Neural cell (in vitro differentiated cells): ENCODE results near the gene RET. TPM values are rescaled to one million over a fixed set of nuclear protein-coding genes. Genes with fewer than 3 reads are reported as not detected.

ENCODE experiments used
- H2AFZ ChIP-seq: fragments of 200-600, 300-800 bp; sonication (generic), shearing (Covaris generic); 2 replicates; pipeline ENCODE4 v1.6.0; 2014; ENCODE audit warnings: low read depth, mild to moderate bottlenecking, antibody characterized with exemption, low read length, moderate library complexity
- H3F3A ChIP-seq: fragments of 200-600 bp; shearing (Covaris generic); 2 replicates; pipeline ENCODE4 v1.6.1; 2016; ENCODE audit warnings: mild to moderate bottlenecking, moderate library complexity, mixed read lengths, antibody characterized with exemption, low read length; ENCODE audit not compliant: insufficient read depth, poor library complexity, severe bottlenecking
- H3K27ac ChIP-seq: fragments of 200-600, 300-800 bp; sonication (generic), shearing (Covaris generic); 2 replicates; pipeline ENCODE4 v1.5.1; 2014; ENCODE audit warnings: mild to moderate bottlenecking, low read length, moderate library complexity
- H3K27me3 ChIP-seq: fragments of 300-800, 200-600 bp; sonication (generic), shearing (Covaris generic); 2 replicates; pipeline ENCODE4 v1.6.0; 2014; ENCODE audit warnings: mild to moderate bottlenecking, low read depth, low read length, moderate library complexity; ENCODE audit not compliant: insufficient read depth
- H3K36me3 ChIP-seq: fragments of 300-800, 200-600 bp; sonication (generic), shearing (Covaris generic); 2 replicates; pipeline ENCODE4 v1.5.1; 2014; ENCODE audit warnings: mild to moderate bottlenecking, antibody characterized with exemption, low read length, moderate library complexity; ENCODE audit not compliant: insufficient read depth
- H3K4me2 ChIP-seq: fragments of 300-800, 200-600 bp; sonication (generic), shearing (Covaris generic); 2 replicates; pipeline ENCODE4 v1.6.0; 2014; ENCODE audit warnings: mild to moderate bottlenecking, low read length
- H3K4me3 ChIP-seq: fragments of 300-800, 200-600 bp; sonication (generic), shearing (Covaris generic); 2 replicates; pipeline ENCODE4 v1.5.1; 2014; ENCODE audit warnings: mild to moderate bottlenecking, low read length, moderate library complexity
- H3K79me2 ChIP-seq: fragments of 200-600 bp; shearing (Covaris generic); replicated peaks from 2 replicates; pipeline ENCODE4 v1.6.0; 2014; ENCODE audit warnings: mild to moderate bottlenecking, low read length, moderate library complexity; ENCODE audit not compliant: insufficient read depth
- H3K9ac ChIP-seq: fragments of 300-800, 200-600 bp; sonication (generic), shearing (Covaris generic); 2 replicates; pipeline ENCODE4 v1.6.1; 2016; ENCODE audit warnings: mild to moderate bottlenecking, low read length, mixed read lengths
- H3K9me2 ChIP-seq: fragments of 200-600 bp; shearing (Covaris generic); 2 replicates; pipeline ENCODE4 v1.6.1; 2016; ENCODE audit warnings: mild to moderate bottlenecking, low read length, mixed read lengths; ENCODE audit not compliant: insufficient read depth
- H3K9me3 ChIP-seq: fragments of 200-600, 300-800 bp; sonication (generic), shearing (Covaris generic); 2 replicates; pipeline ENCODE4 v1.6.1; 2016; ENCODE audit warnings: mild to moderate bottlenecking, mixed run types, low read length, moderate library complexity, mixed read lengths
- H4K20me1 ChIP-seq: fragments of 200-600 bp; shearing (Covaris generic); 2 replicates; pipeline ENCODE4 v1.6.1; 2016; ENCODE audit warnings: mild to moderate bottlenecking, mixed run types; ENCODE audit not compliant: insufficient read depth
- EP300 ChIP-seq: fragments of 450-650 bp; conservative IDR thresholded peaks from 2 replicates; pipeline ENCODE4 v1.6.1; 2014; ENCODE audit warnings: antibody characterized with exemption, mild to moderate bottlenecking, moderate library complexity; ENCODE audit not compliant: poor library complexity, severe bottlenecking
- EZH2 ChIP-seq: fragments of 200-600, 300-800 bp; shearing (Covaris generic), sonication (generic); IDR thresholded peaks from 2 replicates; pipeline ENCODE4 v1.6.1; 2014; ENCODE audit warnings: antibody characterized with exemption, low read length, borderline replicate concordance, mild to moderate bottlenecking; ENCODE audit not compliant: insufficient read depth, poor library complexity, severe bottlenecking
- MXI1 ChIP-seq: fragments of 450-650 bp; conservative IDR thresholded peaks from 2 replicates; pipeline ENCODE4 v1.6.1; 2014; ENCODE audit warnings: antibody characterized with exemption, mild to moderate bottlenecking; ENCODE audit not compliant: poor library complexity, severe bottlenecking
- POLR2AphosphoS5 ChIP-seq: IDR thresholded peaks from 2 replicates; pipeline ENCODE4 v1.6.1; 2012
- RAD21 ChIP-seq: fragments of 450-650 bp; conservative IDR thresholded peaks from 2 replicates; pipeline ENCODE4 v1.6.1; 2014; ENCODE audit warnings: antibody characterized with exemption, mild to moderate bottlenecking, moderate library complexity
- SMC3 ChIP-seq: fragments of 450-650 bp; conservative IDR thresholded peaks from 2 replicates; pipeline ENCODE4 v1.6.1; 2014; ENCODE audit warnings: antibody characterized with exemption, mild to moderate bottlenecking, moderate library complexity; ENCODE audit not compliant: poor library complexity
- TAF1 ChIP-seq: IDR thresholded peaks from 2 replicates; pipeline ENCODE4 v1.6.1; 2012; ENCODE audit warnings: low read depth
- polyA plus RNA-seq: library from polyadenylated mRNA; depleted of rRNA; stranded (reverse); fragments of >200 nt; gene quantifications from 2 replicates; pipeline ENCODE4 v1.2.3, GENCODE V29; 2014
- TF ChIP-seq, protein P1 (sequence below): fragments of 450-650 bp; IDR thresholded peaks from 2 replicates; pipeline ENCODE4 v1.5.1; 2014; ENCODE audit warnings: antibody characterized with exemption, mild to moderate bottlenecking, moderate library complexity; ENCODE audit not compliant: poor library complexity, severe bottlenecking
- TF ChIP-seq, protein P2 (sequence below): IDR thresholded peaks from 2 replicates; pipeline ENCODE4 v1.6.1; 2012; ENCODE audit warnings: borderline replicate concordance

The RET gene
- polyA plus RNA-seq, 1 donor from 2014 or later, result 1.7 TPM

DNA sequence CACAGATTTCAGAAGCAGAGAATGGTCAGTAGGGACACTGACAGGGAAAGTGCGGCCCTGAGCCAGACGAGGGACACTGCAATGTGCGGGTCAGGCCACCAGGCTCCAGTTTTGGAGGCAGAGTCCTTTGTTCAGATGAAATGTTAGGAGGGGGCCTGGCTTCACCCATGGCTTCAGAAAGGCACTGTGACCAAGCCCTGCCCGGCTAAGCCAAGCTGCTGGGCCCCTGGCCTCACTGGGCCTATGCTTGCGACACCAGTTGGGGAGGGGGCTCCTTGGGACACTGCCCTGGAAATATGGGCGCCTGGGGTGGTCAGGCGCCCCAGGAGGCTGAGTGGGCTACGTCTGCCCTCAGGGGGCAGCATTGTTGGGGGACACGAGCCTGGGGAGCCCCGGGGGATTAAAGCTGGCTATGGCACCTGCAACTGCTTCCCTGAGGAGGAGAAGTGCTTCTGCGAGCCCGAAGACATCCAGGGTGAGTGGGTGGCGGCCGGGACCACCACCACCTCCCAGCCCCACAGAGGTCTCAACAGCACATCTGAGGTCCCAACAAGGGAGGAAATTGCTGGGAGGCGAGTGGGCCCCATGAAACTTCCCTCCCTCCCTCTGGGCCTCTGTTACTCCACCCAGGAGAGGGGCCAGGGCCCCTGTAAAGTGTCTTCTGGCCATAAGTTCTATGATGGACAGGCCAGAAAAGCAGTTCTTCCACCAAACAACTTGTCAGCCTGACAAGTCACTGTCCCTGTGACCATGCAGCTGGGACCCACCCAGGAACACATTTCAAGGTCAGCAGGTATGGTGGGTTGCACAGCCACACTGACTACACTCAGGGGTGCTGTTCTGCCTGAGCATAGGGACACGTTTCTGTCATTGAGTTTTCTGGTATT lies 36.6 kb downstream of the RET start:
- Histone ChIP-seq H2AFZ (no peak overlapping the region), H3F3A (no peaks in the 10 kb centered on the region), H4K20me1 (no peaks in the 10 kb centered on the region), H3K9me3 (no peaks in the 10 kb centered on the region), H3K79me2 (no peaks in the 10 kb centered on the region), H3K36me3 (no peaks in the 10 kb centered on the region), H3K4me2 (no peak overlapping the region), H3K4me3 (no peak overlapping the region), H3K27me3 (no peaks in the 10 kb centered on the region), H3K9me2 (no peaks in the 10 kb centered on the region), H3K9ac (no peak overlapping the region), H3K27ac (no peak overlapping the region)
- no peak for TF ChIP-seq MXI1
- no peak for TF ChIP-seq EP300
- TF ChIP-seq, protein P1, sequence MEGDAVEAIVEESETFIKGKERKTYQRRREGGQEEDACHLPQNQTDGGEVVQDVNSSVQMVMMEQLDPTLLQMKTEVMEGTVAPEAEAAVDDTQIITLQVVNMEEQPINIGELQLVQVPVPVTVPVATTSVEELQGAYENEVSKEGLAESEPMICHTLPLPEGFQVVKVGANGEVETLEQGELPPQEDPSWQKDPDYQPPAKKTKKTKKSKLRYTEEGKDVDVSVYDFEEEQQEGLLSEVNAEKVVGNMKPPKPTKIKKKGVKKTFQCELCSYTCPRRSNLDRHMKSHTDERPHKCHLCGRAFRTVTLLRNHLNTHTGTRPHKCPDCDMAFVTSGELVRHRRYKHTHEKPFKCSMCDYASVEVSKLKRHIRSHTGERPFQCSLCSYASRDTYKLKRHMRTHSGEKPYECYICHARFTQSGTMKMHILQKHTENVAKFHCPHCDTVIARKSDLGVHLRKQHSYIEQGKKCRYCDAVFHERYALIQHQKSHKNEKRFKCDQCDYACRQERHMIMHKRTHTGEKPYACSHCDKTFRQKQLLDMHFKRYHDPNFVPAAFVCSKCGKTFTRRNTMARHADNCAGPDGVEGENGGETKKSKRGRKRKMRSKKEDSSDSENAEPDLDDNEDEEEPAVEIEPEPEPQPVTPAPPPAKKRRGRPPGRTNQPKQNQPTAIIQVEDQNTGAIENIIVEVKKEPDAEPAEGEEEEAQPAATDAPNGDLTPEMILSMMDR, result no peak
- TF ChIP-seq, protein P2, sequence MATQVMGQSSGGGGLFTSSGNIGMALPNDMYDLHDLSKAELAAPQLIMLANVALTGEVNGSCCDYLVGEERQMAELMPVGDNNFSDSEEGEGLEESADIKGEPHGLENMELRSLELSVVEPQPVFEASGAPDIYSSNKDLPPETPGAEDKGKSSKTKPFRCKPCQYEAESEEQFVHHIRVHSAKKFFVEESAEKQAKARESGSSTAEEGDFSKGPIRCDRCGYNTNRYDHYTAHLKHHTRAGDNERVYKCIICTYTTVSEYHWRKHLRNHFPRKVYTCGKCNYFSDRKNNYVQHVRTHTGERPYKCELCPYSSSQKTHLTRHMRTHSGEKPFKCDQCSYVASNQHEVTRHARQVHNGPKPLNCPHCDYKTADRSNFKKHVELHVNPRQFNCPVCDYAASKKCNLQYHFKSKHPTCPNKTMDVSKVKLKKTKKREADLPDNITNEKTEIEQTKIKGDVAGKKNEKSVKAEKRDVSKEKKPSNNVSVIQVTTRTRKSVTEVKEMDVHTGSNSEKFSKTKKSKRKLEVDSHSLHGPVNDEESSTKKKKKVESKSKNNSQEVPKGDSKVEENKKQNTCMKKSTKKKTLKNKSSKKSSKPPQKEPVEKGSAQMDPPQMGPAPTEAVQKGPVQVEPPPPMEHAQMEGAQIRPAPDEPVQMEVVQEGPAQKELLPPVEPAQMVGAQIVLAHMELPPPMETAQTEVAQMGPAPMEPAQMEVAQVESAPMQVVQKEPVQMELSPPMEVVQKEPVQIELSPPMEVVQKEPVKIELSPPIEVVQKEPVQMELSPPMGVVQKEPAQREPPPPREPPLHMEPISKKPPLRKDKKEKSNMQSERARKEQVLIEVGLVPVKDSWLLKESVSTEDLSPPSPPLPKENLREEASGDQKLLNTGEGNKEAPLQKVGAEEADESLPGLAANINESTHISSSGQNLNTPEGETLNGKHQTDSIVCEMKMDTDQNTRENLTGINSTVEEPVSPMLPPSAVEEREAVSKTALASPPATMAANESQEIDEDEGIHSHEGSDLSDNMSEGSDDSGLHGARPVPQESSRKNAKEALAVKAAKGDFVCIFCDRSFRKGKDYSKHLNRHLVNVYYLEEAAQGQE, result no peak
- no peak for TF ChIP-seq EZH2
- TF ChIP-seq TAF1, result no peak
- no peak for TF ChIP-seq SMC3
- no peak for TF ChIP-seq POLR2AphosphoS5
- TF ChIP-seq RAD21, result no peak

DNA sequence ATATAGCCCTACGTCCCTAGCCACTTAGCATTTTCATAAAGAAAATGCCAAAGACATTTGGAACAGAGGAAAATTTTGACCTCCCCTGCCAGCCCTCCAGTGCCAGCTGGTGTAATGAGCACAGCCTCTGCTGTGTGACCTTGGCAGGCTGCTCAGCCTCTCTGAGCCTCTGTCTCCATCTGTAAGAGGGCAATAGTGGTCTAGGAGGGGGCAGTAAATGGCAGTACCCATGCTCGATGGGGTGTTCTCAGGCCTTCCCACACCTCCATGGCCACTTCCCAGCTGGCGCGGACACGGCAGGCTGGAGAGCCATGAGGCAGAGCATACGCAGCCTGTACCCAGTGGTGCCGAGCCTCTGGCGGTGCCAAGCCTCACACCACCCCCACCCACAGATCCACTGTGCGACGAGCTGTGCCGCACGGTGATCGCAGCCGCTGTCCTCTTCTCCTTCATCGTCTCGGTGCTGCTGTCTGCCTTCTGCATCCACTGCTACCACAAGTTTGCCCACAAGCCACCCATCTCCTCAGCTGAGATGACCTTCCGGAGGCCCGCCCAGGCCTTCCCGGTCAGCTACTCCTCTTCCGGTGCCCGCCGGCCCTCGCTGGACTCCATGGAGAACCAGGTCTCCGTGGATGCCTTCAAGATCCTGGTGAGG lies 37.3 kb downstream of the RET start:
- no peak for TF ChIP-seq MXI1
- no peak for TF ChIP-seq EZH2
- TF ChIP-seq, protein P2, result no peak
- TF ChIP-seq, protein P1, result no peak
- TF ChIP-seq TAF1, result no peak
- TF ChIP-seq SMC3, result no peak
- no peak for TF ChIP-seq RAD21
- no peak for TF ChIP-seq EP300
- no peak for TF ChIP-seq POLR2AphosphoS5
- no peaks in the 10 kb centered on the region for H3K9me2 ChIP-seq

More for the DNA sequence above, 37.3 kb downstream of the RET start:
- Histone ChIP-seq H3F3A (no peaks in the 10 kb centered on the region), H3K9me3 (no peaks in the 10 kb centered on the region), H3K4me2 (no peak overlapping the region), H3K27me3 (no peaks in the 10 kb centered on the region), H4K20me1 (no peaks in the 10 kb centered on the region), H3K79me2 (no peaks in the 10 kb centered on the region), H3K4me3 (no peak overlapping the region), H3K27ac (no peak overlapping the region), H3K36me3 (no peaks in the 10 kb centered on the region), H3K9ac (no peak overlapping the region), H2AFZ (no peak overlapping the region)
